Measurements from ENCODE around the gene IGFBP2. TPM values are rescaled to one million over a fixed set of nuclear protein-coding genes. Genes with fewer than 3 reads are reported as not detected.
A peak's percentile ranks its signal among the peaks of the same experiment; 100 is the strongest.
"Not testable (repeated sequence)": the region's sequence is repeated elsewhere in the genome, so short reads cannot be mapped to it uniquely, and the experiment has no call there.

IGFBP2 gene
- total RNA-seq (2014; rRNA removed; shearing (Covaris generic)) = 175 and 188 TPM in 2 replicates

- Histone ChIP-seq H3K36me3 (no peaks in the 10 kb centered on the region), H3K27ac (peak within 1 kb of the TSS; percentile 43; the same call in 1 of the 2 replicates), H3K27me3 (no peaks in the 10 kb centered on the region), H3K4me3 (peak within 1 kb of the TSS; percentile 79), H3K4me1 (peaks cover 8% of the 10 kb centered on the region), H3K9me3 (replicated peaks) (no peaks in the 10 kb centered on the region)
- peak; percentile 79 to 88 for DNase-seq
Observed at GRCh38 chr2:216632952-216633615, at the start of gene IGFBP2. Gene IGFBP2 (plus strand): TSS chr2:216633420. CDS start chr2:216633524, 104 bp downstream.

- Histone ChIP-seq H3K4me3 (no peak overlapping the region), H3K27me3 (no peaks in the 10 kb centered on the region), H3K9me3 (replicated peaks) (0 out of 2 replicates have a peak, but pooled peaks cover 2% of the 10 kb centered on the region), H3K36me3 (no peaks in the 10 kb centered on the region), H3K27ac (no peak overlapping the region), H3K4me1 (no peaks in the 10 kb centered on the region; the same call in 1 of the 2 replicates)
- DNase-seq = peak; percentile 24 to 64
Observed at GRCh38 chr2:216583606-216584005, 49.6 kb upstream of the IGFBP2 start.

GRCh38 chr2:216584112-216584511, 49.1 kb upstream of the IGFBP2 start:
- H3K36me3 ChIP-seq = no peaks in the 10 kb centered on the region
- no peak for DNase-seq
- no peaks in the 10 kb centered on the region for H3K27me3 ChIP-seq
- no peak overlapping the region for H3K4me3 ChIP-seq
- H3K9me3 ChIP-seq (replicated peaks) = 0 out of 2 replicates have a peak, but pooled peaks cover 2% of the 10 kb centered on the region
- no peaks in the 10 kb centered on the region; the same call in 1 of the 2 replicates for H3K4me1 ChIP-seq
- H3K27ac ChIP-seq = no peak overlapping the region

GRCh38 chr2:216585441-216585840, 47.8 kb upstream of the IGFBP2 start:
- Histone ChIP-seq H3K9me3 (replicated peaks) (0 out of 2 replicates have a peak, but pooled peaks cover 2% of the 10 kb centered on the region), H3K4me1 (peaks cover under 1% of the 10 kb centered on the region), H3K4me3 (no peak overlapping the region), H3K36me3 (no peaks in the 10 kb centered on the region), H3K27me3 (no peaks in the 10 kb centered on the region), H3K27ac (no peak overlapping the region)
- DNase-seq = no peak

- no peak overlapping the region for H3K27ac ChIP-seq
- no peaks in the 10 kb centered on the region for H3K9me3 ChIP-seq (replicated peaks)
- H3K36me3 ChIP-seq = no peaks in the 10 kb centered on the region
- no peak for DNase-seq
- H3K4me3 ChIP-seq = no peak overlapping the region
- peaks cover 5% of the 10 kb centered on the region; the same call in 1 of the 2 replicates for H3K4me1 ChIP-seq
- H3K27me3 ChIP-seq = no peaks in the 10 kb centered on the region
Observed at GRCh38 chr2:216588861-216589710, 44.1 kb upstream of the IGFBP2 start.

GRCh38 chr2:216589791-216590190, 43.4 kb upstream of the IGFBP2 start:
- Histone ChIP-seq H3K4me3 (no peak overlapping the region), H3K9me3 (replicated peaks) (no peaks in the 10 kb centered on the region), H3K27me3 (no peaks in the 10 kb centered on the region), H3K36me3 (no peaks in the 10 kb centered on the region), H3K4me1 (peaks cover 5% of the 10 kb centered on the region; the same call in 1 of the 2 replicates), H3K27ac (no peak overlapping the region)
- no peak for DNase-seq

GRCh38 chr2:216590780-216591179, 42.4 kb upstream of the IGFBP2 start:
- Histone ChIP-seq H3K4me3 (no peak overlapping the region), H3K27ac (no peak overlapping the region), H3K36me3 (no peaks in the 10 kb centered on the region), H3K9me3 (replicated peaks) (no peaks in the 10 kb centered on the region), H3K27me3 (no peaks in the 10 kb centered on the region), H3K4me1 (peaks cover 7% of the 10 kb centered on the region)
- peak in 1 of 2 experiments; percentile 48 for DNase-seq

GRCh38 chr2:216591480-216591879, 41.7 kb upstream of the IGFBP2 start:
- no peaks in the 10 kb centered on the region for H3K27me3 ChIP-seq
- H3K9me3 ChIP-seq (replicated peaks) = no peaks in the 10 kb centered on the region
- DNase-seq = no peak
- H3K36me3 ChIP-seq = no peaks in the 10 kb centered on the region
- H3K27ac ChIP-seq = no peak overlapping the region
- H3K4me1 ChIP-seq = peaks cover 13% of the 10 kb centered on the region
- no peak overlapping the region for H3K4me3 ChIP-seq

GRCh38 chr2:216594081-216594480, 39.1 kb upstream of the IGFBP2 start:
- no peak overlapping the region for H3K4me3 ChIP-seq
- H3K36me3 ChIP-seq = no peaks in the 10 kb centered on the region
- H3K27ac ChIP-seq = no peak overlapping the region
- H3K4me1 ChIP-seq = peaks cover 30% of the 10 kb centered on the region
- no peak for DNase-seq
- H3K9me3 ChIP-seq (replicated peaks) = no peaks in the 10 kb centered on the region
- no peaks in the 10 kb centered on the region for H3K27me3 ChIP-seq

- Histone ChIP-seq H3K27me3 (no peaks in the 10 kb centered on the region), H3K36me3 (no peaks in the 10 kb centered on the region), H3K9me3 (replicated peaks) (no peaks in the 10 kb centered on the region), H3K4me3 (peak overlapping the region; percentile 29), H3K27ac (peak overlapping the region; percentile 6; the same call in 1 of the 2 replicates), H3K4me1 (peaks cover 25% of the 10 kb centered on the region)
- DNase-seq = peak; percentile 26 to 52
Observed at GRCh38 chr2:216596236-216596979, 36.8 kb upstream of the IGFBP2 start.

GRCh38 chr2:216596980-216597509, 36.2 kb upstream of the IGFBP2 start:
- H3K36me3 ChIP-seq = no peaks in the 10 kb centered on the region
- no peak overlapping the region for H3K27ac ChIP-seq
- peak; percentile 39 to 73 for DNase-seq
- peaks cover 25% of the 10 kb centered on the region for H3K4me1 ChIP-seq
- no peak overlapping the region for H3K4me3 ChIP-seq
- no peaks in the 10 kb centered on the region for H3K27me3 ChIP-seq
- H3K9me3 ChIP-seq (replicated peaks) = no peaks in the 10 kb centered on the region

- not testable (repeated sequence) for H3K36me3 ChIP-seq; H3K9me3 ChIP-seq (replicated peaks); DNase-seq; H3K27me3 ChIP-seq; H3K27ac ChIP-seq; H3K4me3 ChIP-seq
- peaks cover 25% of the 10 kb centered on the region for H3K4me1 ChIP-seq
Observed at GRCh38 chr2:216597825-216598224, 35.4 kb upstream of the IGFBP2 start.

GRCh38 chr2:216601632-216602409, 31.4 kb upstream of the IGFBP2 start:
- no peak overlapping the region for H3K27ac ChIP-seq
- no peak for DNase-seq
- no peak overlapping the region for H3K4me3 ChIP-seq
- peaks cover 21% of the 10 kb centered on the region for H3K4me1 ChIP-seq
- H3K27me3 ChIP-seq = no peaks in the 10 kb centered on the region
- no peaks in the 10 kb centered on the region for H3K9me3 ChIP-seq (replicated peaks)
- no peaks in the 10 kb centered on the region for H3K36me3 ChIP-seq
